ENCODE results near the gene KPNA3. TPM values are rescaled to one million over a fixed set of nuclear protein-coding genes. Genes with fewer than 3 reads are reported as not detected.
A peak's percentile ranks its signal among the peaks of the same experiment; 100 is the strongest.

KPNA3 gene
- total RNA-seq, 1 donor from 2014 or later, result 61.8 TPM

GRCh38 chr13:49651570-49652354 lies 140.7 kb downstream of the KPNA3 start:
- no peak for ATAC-seq
- no peak for DNase-seq
- intact Hi-C loops (cut with micrococcal nuclease), result no loop called here

GRCh38 chr13:49649963-49650312 lies 142.5 kb downstream of the KPNA3 start:
- DNase-seq, result no peak
- peak; percentile 10 for ATAC-seq
- intact Hi-C loops (cut with micrococcal nuclease), result no loop called here

Other genes starting within 250 kb of the KPNA3 start
- 23.1 TPM for gene RCBTB1, start 207.1 kb downstream of the KPNA3 start, total RNA-seq
- gene ARL11, start 164.2 kb downstream of the KPNA3 start, total RNA-seq, result 0.22 TPM
- 6.9 TPM for gene EBPL, start 101.2 kb downstream of the KPNA3 start, total RNA-seq
- 11.8 TPM for gene SPRYD7, start 143.7 kb upstream of the KPNA3 start, total RNA-seq
- 26.0 TPM for gene TRIM13, start 204.4 kb upstream of the KPNA3 start, total RNA-seq
- 0.32 TPM for gene KCNRG, start 222.8 kb upstream of the KPNA3 start, total RNA-seq

Measured in left ventricle myocardium superior (tissue), 1 donor.